ENCODE results near the gene PARD3.
"Not testable (repeated sequence)": the region's sequence is repeated elsewhere in the genome, so short reads cannot be mapped to it uniquely, and the experiment has no call there.

The PARD3 gene

DNA sequence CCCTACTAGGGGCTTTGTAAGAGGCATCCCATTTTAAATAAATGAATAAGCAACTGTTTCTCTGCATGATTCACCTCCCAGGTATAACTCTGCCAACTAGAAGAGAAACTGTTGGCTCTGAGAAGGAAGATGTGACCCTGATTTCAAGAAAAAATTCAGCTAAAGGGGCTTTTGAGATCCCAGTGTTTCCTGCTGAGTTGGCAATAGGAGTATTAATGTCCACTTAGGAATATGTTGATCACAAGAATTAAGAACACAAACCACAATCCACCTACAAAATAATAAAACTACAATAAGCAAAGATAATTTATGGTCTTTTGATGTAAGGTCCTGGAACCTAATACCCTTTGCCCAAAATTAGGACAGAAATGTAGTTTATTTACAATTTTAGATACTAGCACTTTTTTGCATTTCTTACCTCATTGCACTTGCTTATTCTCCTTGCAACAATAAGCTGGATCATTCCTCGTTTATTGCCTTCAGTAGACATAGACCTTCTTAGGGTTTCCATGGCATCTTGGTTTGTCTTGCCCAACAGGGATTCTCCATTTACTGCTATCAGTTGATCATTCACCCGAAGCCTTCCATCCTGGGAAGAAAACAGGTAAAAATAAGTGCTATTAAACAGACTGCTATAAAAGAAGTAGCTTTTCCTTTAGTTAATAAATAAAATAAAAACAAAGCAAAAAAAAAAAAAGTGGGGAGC lies 456.2 kb downstream of the PARD3 start:
- DNase-seq = no peak

- DNase-seq = no peak
These were observed 458.6 kb downstream of the PARD3 start for GRCh38 chr10:34356463-34356862.

- DNase-seq = not testable (repeated sequence)
These were observed 461.6 kb downstream of the PARD3 start for GRCh38 chr10:34353530-34353929.

- DNase-seq = not testable (repeated sequence)
These were observed 462.4 kb downstream of the PARD3 start for GRCh38 chr10:34352599-34353204.

DNA sequence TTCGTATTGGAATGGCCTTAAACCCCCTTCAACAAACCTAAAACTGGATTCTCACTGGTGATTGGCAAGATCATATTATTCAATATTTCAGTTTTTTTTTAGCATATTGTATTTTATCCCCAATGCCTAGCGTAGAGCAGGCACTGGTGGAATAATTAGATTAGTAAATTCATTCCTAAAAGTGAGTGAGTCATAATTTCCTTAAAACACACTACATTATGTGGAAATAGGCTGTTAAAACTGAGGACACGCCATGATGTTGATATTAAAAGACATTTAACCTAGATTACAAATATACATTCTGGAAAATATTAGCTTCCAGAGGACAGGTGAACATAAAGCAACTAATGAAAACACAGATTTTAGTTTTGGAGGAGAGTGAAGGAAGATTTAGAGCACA lies 463.9 kb downstream of the PARD3 start:
- DNase-seq = no peak

- DNase-seq = no peak
These were observed 466.1 kb downstream of the PARD3 start for GRCh38 chr10:34348917-34349485.

GRCh38 chr10:34348021-34348420 lies 467.1 kb downstream of the PARD3 start:
- DNase-seq = no peak

- DNase-seq = no peak
These were observed 468.0 kb downstream of the PARD3 start for GRCh38 chr10:34347131-34347530.

DNA sequence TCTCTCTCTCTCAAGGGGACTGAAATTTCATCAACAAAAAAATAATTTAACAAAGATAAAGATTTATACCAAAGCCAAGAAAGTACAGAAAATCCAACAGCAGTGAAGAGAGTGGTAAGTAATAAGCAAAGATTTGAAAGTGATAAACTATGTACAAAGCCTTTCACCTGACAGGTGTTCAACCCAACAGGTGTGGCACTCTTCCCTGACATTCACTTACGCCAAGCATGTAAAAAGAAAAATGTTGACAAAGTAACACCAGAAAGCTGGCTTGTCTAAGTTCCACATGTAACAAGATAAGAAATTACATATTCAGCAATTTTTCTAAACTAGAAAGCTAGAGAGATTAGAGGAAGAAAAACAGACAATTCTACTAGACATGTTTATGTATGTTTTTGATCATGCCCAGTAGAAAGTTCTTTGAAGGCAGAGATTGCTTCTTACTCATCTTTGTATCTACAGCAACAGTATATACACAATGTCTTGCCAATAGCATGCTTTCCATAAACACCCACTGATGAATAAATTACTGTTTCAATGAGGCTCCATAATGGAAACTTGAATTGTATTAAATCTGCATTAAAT lies 468.5 kb downstream of the PARD3 start:
- DNase-seq = no peak

GRCh38 chr10:34345383-34345782 lies 469.7 kb downstream of the PARD3 start:
- no peak for DNase-seq

DNA sequence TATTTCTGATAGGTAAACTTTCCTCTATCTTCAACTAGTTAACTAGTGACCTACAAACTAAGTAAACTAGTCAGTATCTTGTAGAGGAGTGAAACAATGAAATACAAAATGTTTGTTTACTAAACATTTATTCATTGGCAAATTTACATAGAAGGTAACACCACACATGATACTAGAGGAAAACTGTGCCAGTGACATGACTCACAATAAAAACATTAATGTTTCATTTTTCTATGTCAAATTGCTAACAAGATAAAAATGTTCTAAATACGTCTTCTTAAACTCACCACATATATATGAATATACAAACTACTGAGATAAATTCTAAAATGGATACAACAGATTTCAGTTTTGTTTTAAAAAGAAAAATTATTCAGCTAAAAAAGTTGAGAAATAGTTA lies 471.3 kb downstream of the PARD3 start:
- no peak for DNase-seq

- DNase-seq = no peak
These were observed 473.6 kb downstream of the PARD3 start for GRCh38 chr10:34341473-34341872.

- no peak for DNase-seq
These were observed 474.2 kb downstream of the PARD3 start for GRCh38 chr10:34340934-34341333.

DNA sequence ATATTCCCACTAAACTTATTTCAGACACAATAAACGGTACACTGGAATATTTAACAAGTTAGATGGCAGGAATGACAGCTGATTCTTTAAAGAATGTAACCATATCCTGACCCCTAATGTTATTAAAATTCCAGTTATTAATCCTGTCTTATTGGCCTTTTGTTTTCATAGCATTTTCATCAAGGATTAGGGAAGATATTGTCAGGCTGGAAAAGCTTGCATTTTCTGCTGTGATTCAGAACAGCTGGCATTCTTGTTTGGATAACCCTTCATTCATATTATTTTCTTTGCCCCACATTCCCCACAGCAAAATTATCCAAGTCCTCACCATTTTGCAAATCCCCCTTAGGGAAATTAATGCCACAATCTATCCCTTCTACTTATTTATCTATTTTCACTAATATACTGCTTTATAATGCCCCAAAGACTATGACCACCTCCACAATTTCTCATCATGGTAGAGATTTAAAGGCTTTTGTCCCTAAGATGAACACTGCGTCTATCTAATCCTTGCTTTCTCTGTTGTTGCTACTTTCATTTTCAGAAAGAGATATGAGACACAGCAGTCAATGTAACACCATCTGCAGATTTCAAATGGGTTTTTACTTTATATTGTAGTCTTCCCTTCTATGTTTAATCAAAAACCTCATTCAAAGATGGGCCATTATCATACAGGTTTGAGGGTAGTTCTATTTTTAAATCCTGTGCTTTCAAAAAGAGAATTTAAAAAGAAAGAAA lies 475.1 kb downstream of the PARD3 start:
- DNase-seq = no peak

- no peak for DNase-seq
These were observed 477.2 kb downstream of the PARD3 start for GRCh38 chr10:34337917-34338316.

DNA sequence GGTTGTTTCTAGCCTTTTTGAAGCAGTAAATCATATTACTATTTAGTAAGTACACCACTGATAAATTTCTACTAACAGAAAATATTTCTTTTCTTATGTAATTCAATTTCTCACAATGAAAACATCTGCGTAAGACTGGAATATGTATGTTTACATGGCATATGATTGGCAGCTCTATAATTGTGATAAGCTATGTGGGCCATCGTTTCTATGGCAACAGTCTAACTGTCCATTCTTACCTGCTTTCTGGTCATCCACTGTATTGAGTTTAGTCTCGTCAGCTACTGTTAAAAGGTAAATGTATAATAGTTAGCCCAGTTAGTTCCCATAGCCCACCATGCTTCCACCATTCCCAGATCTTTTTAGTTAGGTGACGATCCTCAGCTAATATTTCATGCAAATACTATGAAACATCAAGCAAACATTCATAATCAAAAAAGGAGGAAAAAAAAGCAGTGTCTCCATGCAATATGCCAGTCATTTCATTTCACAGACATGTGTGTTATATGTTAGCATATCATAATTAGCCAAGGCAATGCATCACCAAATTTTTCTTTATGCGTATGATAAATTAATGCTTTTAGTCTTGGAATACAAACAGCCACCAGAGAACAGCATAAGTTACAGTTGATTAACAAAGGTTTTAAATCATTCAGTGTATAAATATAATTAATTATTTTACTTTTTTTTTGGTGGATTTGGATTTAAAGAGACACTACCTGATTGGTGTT lies 479.0 kb downstream of the PARD3 start:
- no peak for DNase-seq

DNA sequence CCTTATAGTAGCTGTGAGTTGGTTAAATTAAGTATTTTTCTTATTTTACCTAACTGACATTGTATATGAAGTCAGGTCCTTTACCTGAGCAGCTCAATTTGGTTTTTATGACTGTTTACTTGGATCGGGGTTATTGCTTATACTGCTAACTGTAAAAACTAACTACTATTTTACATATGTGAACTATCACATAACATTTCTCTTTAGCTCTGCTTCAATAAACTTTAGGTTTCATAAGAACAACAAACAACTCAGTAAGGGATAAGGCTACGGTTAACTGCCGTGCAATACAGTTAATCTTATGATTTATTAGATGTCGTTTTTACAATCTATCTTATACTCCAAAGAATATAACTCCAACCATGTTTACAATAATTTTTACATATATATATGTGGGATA lies 480.2 kb downstream of the PARD3 start:
- DNase-seq = no peak

DNA sequence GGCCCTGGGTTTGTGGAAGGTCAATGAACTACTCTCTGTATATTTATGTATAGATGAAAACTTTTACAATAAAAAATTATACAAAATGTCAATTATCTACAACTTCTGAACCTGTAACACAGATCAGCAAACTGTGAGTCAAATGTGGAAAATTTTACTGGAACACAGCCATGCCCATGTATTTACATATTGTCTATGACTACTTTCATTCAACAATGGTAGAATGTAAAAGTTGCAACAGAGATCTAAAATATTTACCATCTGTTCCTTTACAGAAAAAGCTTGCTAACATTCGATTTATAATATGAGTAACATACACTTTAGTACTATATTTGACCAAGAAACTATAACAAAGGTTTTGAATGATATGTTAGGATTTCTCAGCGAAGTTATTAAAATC lies 481.6 kb downstream of the PARD3 start:
- no peak for DNase-seq

DNA sequence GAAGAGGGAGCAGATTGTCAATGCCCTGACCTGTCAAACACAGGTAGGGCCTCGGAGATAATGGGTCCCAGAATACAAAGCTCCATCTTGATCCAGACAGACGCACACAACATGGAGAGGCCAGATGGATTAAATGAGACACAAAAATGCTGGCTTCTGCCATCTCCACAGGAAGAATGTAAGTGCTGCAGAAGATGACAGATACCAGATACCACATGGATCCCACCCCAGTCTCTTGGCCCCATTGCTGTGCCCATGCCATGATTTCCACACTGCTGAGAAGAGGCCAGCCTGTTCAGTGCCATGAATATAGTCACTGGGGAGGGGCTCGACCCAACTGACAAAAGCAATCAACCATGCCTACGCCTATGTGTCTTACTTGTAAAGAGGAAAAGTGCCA lies 487.9 kb downstream of the PARD3 start:
- no peak for DNase-seq

DNA sequence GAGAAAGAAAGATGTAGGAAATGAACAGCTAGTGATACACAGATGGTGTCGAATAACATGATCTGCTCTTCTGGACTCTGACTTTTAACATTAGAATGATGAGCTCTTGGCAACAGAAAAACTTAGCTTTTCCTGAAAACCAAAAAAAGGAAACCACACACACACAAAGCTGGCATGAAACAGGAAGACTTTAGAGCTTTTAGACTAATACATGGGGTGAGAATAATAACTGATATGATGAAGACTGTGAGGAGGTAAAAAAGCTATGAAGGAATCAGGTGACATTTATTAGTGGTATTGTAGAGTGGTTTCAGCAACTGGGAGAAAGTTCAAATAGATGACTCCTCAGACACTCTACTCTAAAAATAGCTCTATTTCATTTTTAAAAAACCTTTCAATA lies 491.9 kb downstream of the PARD3 start:
- DNase-seq = no peak

DNA sequence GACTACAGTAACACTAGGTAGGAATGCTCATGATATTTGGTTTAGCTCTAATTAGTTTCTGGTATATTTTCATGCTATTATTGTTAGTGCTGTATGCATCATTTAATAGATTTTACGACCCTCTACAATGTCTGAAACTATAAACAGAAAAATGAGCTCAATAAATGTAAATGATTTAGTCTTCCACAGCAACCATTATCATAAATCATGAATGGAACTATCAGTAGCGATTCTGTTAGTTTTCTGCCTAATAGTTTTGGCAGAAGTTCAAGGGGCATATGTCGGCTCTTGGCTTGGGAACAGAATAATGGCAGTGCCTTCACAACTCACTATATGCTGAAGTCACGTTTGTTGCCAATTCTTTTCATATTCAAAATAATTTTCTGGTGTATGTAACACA lies 494.8 kb downstream of the PARD3 start:
- DNase-seq = no peak

- no peak for DNase-seq
These were observed 495.8 kb downstream of the PARD3 start for GRCh38 chr10:34319197-34319846.
